HCT116 (cell line): ENCODE data around the gene GYG1.

Experiments used
- CEBPB ChIP-seq: IDR thresholded peaks from 2 replicates; pipeline ENCODE4 v1.6.1; 2012; ENCODE audit warnings: low read depth
- EGR1 ChIP-seq: IDR thresholded peaks from 2 replicates; pipeline ENCODE4 v1.6.1; 2012; ENCODE audit warnings: low read depth
- EZH2 ChIP-seq: fragments of 200-600 bp; sonication (generic); IDR thresholded peaks from 2 replicates; pipeline ENCODE4 v1.6.1; 2017; ENCODE audit warnings: antibody characterized with exemption, mixed run types
- POLR2A ChIP-seq: IDR thresholded peaks from 2 replicates; pipeline ENCODE4 v1.7.0; 2011; ENCODE audit warnings: borderline replicate concordance; ENCODE audit not compliant: insufficient read depth, insufficient read length; ENCODE audit errors: extremely low read depth
- POLR2AphosphoS5 ChIP-seq: IDR thresholded peaks from 2 replicates; pipeline ENCODE4 v1.6.1; 2011; ENCODE audit warnings: mild to moderate bottlenecking, low read depth, low read length, moderate library complexity
- YY1 ChIP-seq: IDR thresholded peaks from 2 replicates; pipeline ENCODE4 v1.6.1; 2011; ENCODE audit warnings: low read length, low read depth, moderate library complexity, mild to moderate bottlenecking; ENCODE audit not compliant: insufficient replicate concordance; ENCODE audit errors: extremely low read depth
- ZFX ChIP-seq: fragments of 450-650 bp; IDR thresholded peaks from 2 replicates; pipeline ENCODE4 v1.6.1; 2017
- TF ChIP-seq, protein P1 (sequence below), 3 experiments: fragments of 200-600 bp in 1 of 3; sonication (generic) in 1 of 3; IDR thresholded peaks in 2 of 3; conservative IDR thresholded peaks in 1 of 3; 2 replicates each; pipeline ENCODE4 v1.5.1; 2012 to 2017; ENCODE audit warnings: low read depth in 2 of 3, low read length in 2 of 3, antibody characterized with exemption in 1 of 3, borderline replicate concordance in 1 of 3, control low read depth in 1 of 3, mild to moderate bottlenecking in 1 of 3, mixed read lengths in 1 of 3, mixed run types in 1 of 3, moderate library complexity in 1 of 3; ENCODE audit not compliant: insufficient read depth in 1 of 3
- TF ChIP-seq, protein P2 (sequence below): IDR thresholded peaks from 2 replicates; pipeline ENCODE4 v1.6.1; 2011; ENCODE audit warnings: mild to moderate bottlenecking, low read length, moderate library complexity; ENCODE audit not compliant: insufficient replicate concordance; ENCODE audit errors: extremely low read depth

DNA sequence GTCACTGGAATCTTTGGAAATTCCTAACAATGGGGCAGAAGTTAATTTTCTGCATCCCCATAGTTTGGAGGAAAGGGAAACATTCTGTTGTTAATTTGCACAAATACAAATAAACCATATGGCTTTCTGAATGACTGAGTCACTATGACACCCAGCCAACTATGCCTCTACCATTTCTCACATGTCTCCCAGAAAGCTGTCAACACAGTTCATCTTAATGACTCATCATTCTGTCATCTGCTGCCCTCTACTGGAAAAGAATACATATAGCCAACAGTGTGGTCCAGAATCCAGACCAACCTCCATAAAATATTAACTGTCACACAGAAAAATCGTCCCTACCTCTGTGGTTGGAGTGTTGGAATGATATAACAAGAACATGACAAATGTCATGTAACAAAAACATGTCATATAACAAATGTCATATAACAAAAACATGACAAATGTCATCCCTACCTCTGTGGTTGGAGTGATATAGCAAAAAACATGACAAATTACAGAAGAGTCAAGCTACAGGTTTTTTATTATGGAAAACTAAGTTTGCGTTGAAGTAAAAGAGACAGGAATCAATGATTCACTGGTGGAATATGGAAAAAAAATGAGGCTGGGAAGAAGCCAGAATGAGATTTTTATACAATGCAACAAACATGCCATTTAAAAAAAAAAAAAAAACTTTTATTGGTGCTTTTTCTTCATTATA lies 47.7 kb upstream of the GYG1 start:
- TF ChIP-seq POLR2A (no peak), YY1 (peak; percentile 26), POLR2AphosphoS5 (peak; percentile 19; the same call in 1 of the 2 replicates), EGR1 (no peak), CEBPB (no peak), ZFX (no peak), EZH2 (no peak)
- TF ChIP-seq, protein P1, sequence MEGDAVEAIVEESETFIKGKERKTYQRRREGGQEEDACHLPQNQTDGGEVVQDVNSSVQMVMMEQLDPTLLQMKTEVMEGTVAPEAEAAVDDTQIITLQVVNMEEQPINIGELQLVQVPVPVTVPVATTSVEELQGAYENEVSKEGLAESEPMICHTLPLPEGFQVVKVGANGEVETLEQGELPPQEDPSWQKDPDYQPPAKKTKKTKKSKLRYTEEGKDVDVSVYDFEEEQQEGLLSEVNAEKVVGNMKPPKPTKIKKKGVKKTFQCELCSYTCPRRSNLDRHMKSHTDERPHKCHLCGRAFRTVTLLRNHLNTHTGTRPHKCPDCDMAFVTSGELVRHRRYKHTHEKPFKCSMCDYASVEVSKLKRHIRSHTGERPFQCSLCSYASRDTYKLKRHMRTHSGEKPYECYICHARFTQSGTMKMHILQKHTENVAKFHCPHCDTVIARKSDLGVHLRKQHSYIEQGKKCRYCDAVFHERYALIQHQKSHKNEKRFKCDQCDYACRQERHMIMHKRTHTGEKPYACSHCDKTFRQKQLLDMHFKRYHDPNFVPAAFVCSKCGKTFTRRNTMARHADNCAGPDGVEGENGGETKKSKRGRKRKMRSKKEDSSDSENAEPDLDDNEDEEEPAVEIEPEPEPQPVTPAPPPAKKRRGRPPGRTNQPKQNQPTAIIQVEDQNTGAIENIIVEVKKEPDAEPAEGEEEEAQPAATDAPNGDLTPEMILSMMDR (IDR thresholded peaks at IDR 0.05 in 2 of 3, conservative IDR thresholded peaks at IDR 0.05 in 1 of 3; ENCODE audit: borderline replicate concordance in 1 of 3, insufficient read depth in 1 of 3, low read depth in 2 of 3, low read length in 2 of 3): peak; percentile 65 to 83 (median 80)
- TF ChIP-seq, protein P2, sequence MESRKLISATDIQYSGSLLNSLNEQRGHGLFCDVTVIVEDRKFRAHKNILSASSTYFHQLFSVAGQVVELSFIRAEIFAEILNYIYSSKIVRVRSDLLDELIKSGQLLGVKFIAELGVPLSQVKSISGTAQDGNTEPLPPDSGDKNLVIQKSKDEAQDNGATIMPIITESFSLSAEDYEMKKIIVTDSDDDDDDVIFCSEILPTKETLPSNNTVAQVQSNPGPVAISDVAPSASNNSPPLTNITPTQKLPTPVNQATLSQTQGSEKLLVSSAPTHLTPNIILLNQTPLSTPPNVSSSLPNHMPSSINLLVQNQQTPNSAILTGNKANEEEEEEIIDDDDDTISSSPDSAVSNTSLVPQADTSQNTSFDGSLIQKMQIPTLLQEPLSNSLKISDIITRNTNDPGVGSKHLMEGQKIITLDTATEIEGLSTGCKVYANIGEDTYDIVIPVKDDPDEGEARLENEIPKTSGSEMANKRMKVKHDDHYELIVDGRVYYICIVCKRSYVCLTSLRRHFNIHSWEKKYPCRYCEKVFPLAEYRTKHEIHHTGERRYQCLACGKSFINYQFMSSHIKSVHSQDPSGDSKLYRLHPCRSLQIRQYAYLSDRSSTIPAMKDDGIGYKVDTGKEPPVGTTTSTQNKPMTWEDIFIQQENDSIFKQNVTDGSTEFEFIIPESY: no peak
